ENCODE measurements around the gene GUCY2D.

GUCY2D gene

GRCh38 chr17:7992924-7993323 lies 9.5 kb upstream of the GUCY2D start:
- DNase-seq, result no peak

GRCh38 chr17:7993972-7994589 lies 8.3 kb upstream of the GUCY2D start:
- no peak for DNase-seq

GRCh38 chr17:7995724-7996123 lies 6.7 kb upstream of the GUCY2D start:
- no peak for DNase-seq

- DNase-seq, result peak; percentile 2
Measured at GRCh38 chr17:7997186-7997585, 5.2 kb upstream of the GUCY2D start.

GRCh38 chr17:8002721-8003593 lies 542 bp downstream of the GUCY2D start:
- DNase-seq, result no peak

- no peak for DNase-seq
Measured at GRCh38 chr17:8003594-8004181, 1.3 kb downstream of the GUCY2D start.

GRCh38 chr17:8004899-8005298 lies 2.5 kb downstream of the GUCY2D start:
- DNase-seq, result no peak

- DNase-seq, result no peak
Measured at GRCh38 chr17:8005357-8005756, 2.9 kb downstream of the GUCY2D start.

- no peak for DNase-seq
Measured at GRCh38 chr17:8005967-8006730, 3.7 kb downstream of the GUCY2D start.

GRCh38 chr17:8006836-8007680 lies 4.6 kb downstream of the GUCY2D start:
- DNase-seq, result no peak

- no peak for DNase-seq
Measured at GRCh38 chr17:8007836-8008235, 5.4 kb downstream of the GUCY2D start.

- no peak for DNase-seq
Measured at GRCh38 chr17:8012045-8012580, 9.7 kb downstream of the GUCY2D start.

- DNase-seq, result no peak
Measured at GRCh38 chr17:8012996-8013640, 10.7 kb downstream of the GUCY2D start.

- DNase-seq, result no peak
Measured at GRCh38 chr17:8013731-8014557, 11.5 kb downstream of the GUCY2D start.

- DNase-seq, result no peak
Measured at GRCh38 chr17:8014558-8014850, 12.1 kb downstream of the GUCY2D start.

GRCh38 chr17:8015236-8015956 lies 13.0 kb downstream of the GUCY2D start:
- no peak for DNase-seq

GRCh38 chr17:8015957-8016631 lies 13.7 kb downstream of the GUCY2D start:
- DNase-seq, result no peak

GRCh38 chr17:8016632-8017424 lies 14.4 kb downstream of the GUCY2D start:
- no peak for DNase-seq

GRCh38 chr17:8018436-8018835 lies 16.0 kb downstream of the GUCY2D start:
- DNase-seq, result no peak
